ENCODE measurements around the gene PRKD2.

DNA sequence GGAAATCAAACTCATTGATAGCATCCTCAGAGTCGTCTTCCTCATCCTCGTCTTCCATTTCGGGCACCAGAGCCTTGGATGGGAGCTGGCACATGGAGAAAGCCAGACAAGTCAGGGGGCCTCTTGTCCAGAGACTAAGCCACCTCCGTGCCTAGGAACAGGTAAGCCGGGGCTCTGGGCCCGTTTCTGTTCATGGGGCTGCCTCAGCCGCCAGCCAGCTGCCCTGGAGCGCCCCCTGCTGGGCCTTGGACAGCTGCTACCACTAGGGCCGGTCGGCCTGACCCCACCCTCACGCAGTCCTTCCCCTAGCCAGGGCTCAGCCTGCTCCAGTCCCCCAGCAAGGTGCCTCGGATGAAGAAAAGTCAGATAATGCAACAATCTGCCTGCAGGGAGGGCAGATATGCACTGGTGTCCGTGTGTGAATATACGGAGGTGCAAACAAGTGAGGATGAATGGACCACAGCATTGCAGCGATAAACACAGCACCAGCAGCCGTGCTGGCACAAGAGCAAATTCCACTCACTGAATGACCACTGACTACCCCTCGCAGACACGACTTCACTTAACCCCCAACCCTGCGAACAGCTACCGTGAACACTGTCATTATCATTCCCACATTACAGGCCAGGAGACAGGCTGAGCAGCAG lies 11.9 kb upstream of the PRKD2 start:
- TF ChIP-seq, protein P1, sequence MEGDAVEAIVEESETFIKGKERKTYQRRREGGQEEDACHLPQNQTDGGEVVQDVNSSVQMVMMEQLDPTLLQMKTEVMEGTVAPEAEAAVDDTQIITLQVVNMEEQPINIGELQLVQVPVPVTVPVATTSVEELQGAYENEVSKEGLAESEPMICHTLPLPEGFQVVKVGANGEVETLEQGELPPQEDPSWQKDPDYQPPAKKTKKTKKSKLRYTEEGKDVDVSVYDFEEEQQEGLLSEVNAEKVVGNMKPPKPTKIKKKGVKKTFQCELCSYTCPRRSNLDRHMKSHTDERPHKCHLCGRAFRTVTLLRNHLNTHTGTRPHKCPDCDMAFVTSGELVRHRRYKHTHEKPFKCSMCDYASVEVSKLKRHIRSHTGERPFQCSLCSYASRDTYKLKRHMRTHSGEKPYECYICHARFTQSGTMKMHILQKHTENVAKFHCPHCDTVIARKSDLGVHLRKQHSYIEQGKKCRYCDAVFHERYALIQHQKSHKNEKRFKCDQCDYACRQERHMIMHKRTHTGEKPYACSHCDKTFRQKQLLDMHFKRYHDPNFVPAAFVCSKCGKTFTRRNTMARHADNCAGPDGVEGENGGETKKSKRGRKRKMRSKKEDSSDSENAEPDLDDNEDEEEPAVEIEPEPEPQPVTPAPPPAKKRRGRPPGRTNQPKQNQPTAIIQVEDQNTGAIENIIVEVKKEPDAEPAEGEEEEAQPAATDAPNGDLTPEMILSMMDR (IDR thresholded peaks at IDR 0.05) = peak; percentile 76 to 88 (median 83)
- TF ChIP-seq POLR2A (IDR thresholded peaks at IDR 0.05) = no peak
